Fibroblast of lung (primary cell): ENCODE measurements around the gene MAP4K4. TPM values are rescaled to one million over a fixed set of nuclear protein-coding genes. Genes with fewer than 3 reads are reported as not detected.

Experiments
- DNase-seq, 2 donors: peaks; one replicate each; pipeline versions ENCODE4 v3.0.0 to v3.0.0-alpha.2; 2010; ENCODE audit warnings: low read depth in 2 of 2
- H2AFZ ChIP-seq: 2 replicates; pipeline ENCODE4 v1.5.1; 2012; ENCODE audit warnings: low read length, control low read depth, inconsistent platforms
- H3K27ac ChIP-seq: 2 replicates; pipeline ENCODE4 v1.5.1; 2011; ENCODE audit warnings: low read length, control low read depth; ENCODE audit not compliant: insufficient read depth
- H3K27me3 ChIP-seq: 2 replicates; pipeline ENCODE4 v1.5.1; 2011; ENCODE audit warnings: mild to moderate bottlenecking, low read length; ENCODE audit not compliant: control insufficient read depth, insufficient read depth
- H3K36me3 ChIP-seq: 2 replicates; pipeline ENCODE4 v1.5.1; 2011; ENCODE audit warnings: low read length; ENCODE audit not compliant: control insufficient read depth, insufficient read depth
- H3K4me1 ChIP-seq: 2 replicates; pipeline ENCODE4 v1.5.1; 2011; ENCODE audit warnings: low read length; ENCODE audit not compliant: control insufficient read depth, insufficient read depth; ENCODE audit errors: extremely low read depth
- H3K4me2 ChIP-seq: 2 replicates; pipeline ENCODE4 v1.5.1; 2011; ENCODE audit warnings: low read length, control low read depth; ENCODE audit not compliant: insufficient read depth; ENCODE audit errors: extremely low read depth
- H3K4me3 ChIP-seq, 4 experiments: fragments of 200-600 bp in 1 of 4; sonication (generic) in 1 of 4; replicated peaks in 1 of 4; 2 replicates each; pipeline ENCODE4 v1.5.1; 2011 to 2016; ENCODE audit warnings: low read length in 4 of 4, low read depth in 3 of 4, mild to moderate bottlenecking in 3 of 4, control low read depth in 2 of 4, inconsistent platforms in 1 of 4, mixed read lengths in 1 of 4; ENCODE audit not compliant: insufficient read depth in 1 of 4; ENCODE audit errors: control extremely low read depth in 1 of 4
- H3K79me2 ChIP-seq: 2 replicates; pipeline ENCODE4 v1.5.1; 2012; ENCODE audit warnings: mild to moderate bottlenecking, low read length, inconsistent platforms; ENCODE audit not compliant: control insufficient read depth, insufficient read depth
- H3K9ac ChIP-seq: 2 replicates; pipeline ENCODE4 v1.5.1; 2011; ENCODE audit warnings: mild to moderate bottlenecking, low read length, control low read depth; ENCODE audit not compliant: insufficient read depth
- H3K9me3 ChIP-seq: 2 replicates; pipeline ENCODE4 v1.5.1; 2012; ENCODE audit warnings: low read depth, low read length; ENCODE audit not compliant: control insufficient read depth, insufficient read depth
- H4K20me1 ChIP-seq: 2 replicates; pipeline ENCODE4 v1.5.1; 2011; ENCODE audit warnings: low read length; ENCODE audit not compliant: control insufficient read depth, insufficient read depth; ENCODE audit errors: extremely low read depth
- CTCF ChIP-seq, 2 donors: IDR thresholded peaks in 1 of 2; conservative IDR thresholded peaks in 1 of 2; 1 replicate in 1 of 2; 2 replicates in 1 of 2; pipeline ENCODE4 v1.5.1; 2011 to 2012; ENCODE audit warnings: low read length in 2 of 2, control low read depth in 1 of 2, inconsistent platforms in 1 of 2, low read depth in 1 of 2, mild to moderate bottlenecking in 1 of 2
- EZH2 ChIP-seq: IDR thresholded peaks from 2 replicates; pipeline ENCODE4 v1.5.1; 2012; ENCODE audit warnings: low read length, control low read depth, mild to moderate bottlenecking; ENCODE audit errors: missing control alignments
- polyA plus RNA-seq, 2 donors: library from polyadenylated mRNA; depleted of rRNA in 1 of 2; stranded (reverse) in 1 of 2; unstranded in 1 of 2; fragments of >200 nt; gene quantifications; 2 replicates each; pipeline ENCODE4 v1.2.1, GENCODE V29; 2011 to 2012; ENCODE audit warnings: missing spikeins in 1 of 2
- total RNA-seq: library from RNA; depleted of rRNA; stranded (reverse); fragments of >200 nt; gene quantifications from 2 replicates; pipeline ENCODE4 v1.2.1, GENCODE V29; 2014

MAP4K4 gene
- total and polyA plus RNA-seq, 2 donors (not counting 1 experiment from before 2014, with no cell fraction given), result 113 to 164 TPM

DNA sequence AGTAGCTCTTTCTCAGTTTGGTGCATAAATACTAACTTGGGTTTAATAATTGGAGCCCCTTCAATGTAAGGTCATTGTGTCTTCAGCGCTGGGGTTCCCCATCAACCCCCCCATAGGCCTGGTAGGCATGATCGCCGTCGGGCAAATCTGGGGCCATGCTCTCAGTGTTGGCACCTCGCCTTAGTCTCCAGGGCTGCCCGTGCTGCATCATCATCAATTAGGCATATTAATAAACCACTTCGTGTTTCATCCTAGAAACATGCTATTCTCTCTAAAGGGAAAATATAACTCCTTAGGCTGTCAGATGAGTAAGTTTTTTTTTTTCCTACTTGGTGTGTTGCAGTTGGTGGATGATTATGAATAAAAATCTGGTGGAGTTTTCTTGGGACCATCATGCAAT lies 197.5 kb downstream of the MAP4K4 start:
- no peaks in the 10 kb centered on the region for H3K9me3 ChIP-seq
- H3K27ac ChIP-seq, result no peak overlapping the region
- H3K27me3 ChIP-seq, result no peaks in the 10 kb centered on the region
- no peaks in the 10 kb centered on the region for H3K79me2 ChIP-seq
- no peaks in the 10 kb centered on the region for H4K20me1 ChIP-seq
- H3K36me3 ChIP-seq, result peaks cover 15% of the 10 kb centered on the region
- TF ChIP-seq EZH2, result no peak
- TF ChIP-seq CTCF (conservative IDR thresholded peaks at IDR 0.05 in 1 of 2, IDR thresholded peaks at IDR 0.05 in 1 of 2; ENCODE audit: low read depth in 1 of 2, low read length in 2 of 2), result no peak
- DNase-seq, result no peak
- no peak overlapping the region for H2AFZ ChIP-seq
- H3K4me2 ChIP-seq, result no peak overlapping the region
- no peak overlapping the region for H3K9ac ChIP-seq
- no peak overlapping the region for H3K4me3 ChIP-seq
- H3K4me1 ChIP-seq, result no peaks in the 10 kb centered on the region

GRCh38 chr2:101895819-101896322 lies 198.4 kb downstream of the MAP4K4 start:
- H3K4me1 ChIP-seq, result no peaks in the 10 kb centered on the region
- no peaks in the 10 kb centered on the region for H4K20me1 ChIP-seq
- no peaks in the 10 kb centered on the region for H3K79me2 ChIP-seq
- TF ChIP-seq EZH2 (no peak), CTCF (conservative IDR thresholded peaks at IDR 0.05 in 1 of 2, IDR thresholded peaks at IDR 0.05 in 1 of 2; ENCODE audit: low read depth in 1 of 2, low read length in 2 of 2) (no peak)
- H3K4me2 ChIP-seq, result no peak overlapping the region
- peaks cover 16% of the 10 kb centered on the region for H3K36me3 ChIP-seq
- H3K27ac ChIP-seq, result no peak overlapping the region
- no peaks in the 10 kb centered on the region for H3K27me3 ChIP-seq
- no peaks in the 10 kb centered on the region for H3K9me3 ChIP-seq
- no peak for DNase-seq
- H3K4me3 ChIP-seq, result no peak overlapping the region
- no peak overlapping the region for H2AFZ ChIP-seq
- H3K9ac ChIP-seq, result no peak overlapping the region

- Histone ChIP-seq H2AFZ (no peak overlapping the region), H3K4me1 (no peaks in the 10 kb centered on the region), H3K9me3 (no peaks in the 10 kb centered on the region), H3K27ac (no peak overlapping the region), H3K9ac (no peak overlapping the region), H3K36me3 (peaks cover 14% of the 10 kb centered on the region), H3K27me3 (no peaks in the 10 kb centered on the region), H3K79me2 (no peaks in the 10 kb centered on the region), H4K20me1 (no peaks in the 10 kb centered on the region), H3K4me2 (no peak overlapping the region), H3K4me3 (no peak overlapping the region)
- DNase-seq, result no peak
- TF ChIP-seq EZH2 (no peak), CTCF (conservative IDR thresholded peaks at IDR 0.05 in 1 of 2, IDR thresholded peaks at IDR 0.05 in 1 of 2; ENCODE audit: low read depth in 1 of 2, low read length in 2 of 2) (no peak)
Measured at GRCh38 chr2:101897301-101897700, 199.8 kb downstream of the MAP4K4 start.
